ENCODE measurements around the gene SMAGP. TPM values are rescaled to one million over a fixed set of nuclear protein-coding genes. Genes with fewer than 3 reads are reported as not detected.

Gene SMAGP
- total RNA-seq, 1 donor: 9.8 TPM

DNA sequence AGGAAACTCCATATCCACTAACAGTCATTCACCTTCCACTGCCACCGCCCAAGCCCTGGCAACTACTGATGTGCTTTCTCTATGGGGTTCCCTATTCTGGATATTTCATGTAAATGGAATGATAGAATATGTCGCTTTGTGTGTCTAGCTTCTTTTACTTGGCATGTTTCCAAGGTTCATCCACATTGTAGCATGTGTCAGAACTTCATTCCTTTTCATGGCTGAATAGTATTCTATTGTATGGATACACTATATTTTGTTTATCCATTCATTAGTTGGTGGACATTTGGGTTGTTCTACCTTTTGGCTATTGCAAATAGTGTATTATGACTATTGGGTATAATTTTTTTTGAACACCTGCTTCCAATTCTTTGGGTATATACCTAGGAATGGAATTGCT is 61.0 kb downstream of the SMAGP start:
- Histone ChIP-seq H4K20me1 (ENCODE audit: insufficient read depth, low read length) (no peaks in the 10 kb centered on the region), H3K79me2 (ENCODE audit: insufficient read depth, low read length) (peaks cover under 1% of the 10 kb centered on the region), H3K4me1 (ENCODE audit: insufficient read depth, low read length) (no peaks in the 10 kb centered on the region), H3K27me3 (ENCODE audit: insufficient read depth, low read length) (no peaks in the 10 kb centered on the region), H3K4me2 (ENCODE audit: insufficient read depth, low read length) (no peak overlapping the region), H3K9me3 (ENCODE audit: low read depth, low read length) (no peaks in the 10 kb centered on the region), H3K27ac (ENCODE audit: low read depth, low read length) (no peak overlapping the region), H2AFZ (ENCODE audit: low read length) (no peak overlapping the region), H3K4me3 (ENCODE audit: insufficient read depth, low read length) (no peak overlapping the region), H3K36me3 (ENCODE audit: insufficient read depth, low read length) (peaks cover 6% of the 10 kb centered on the region)
- TF ChIP-seq, protein P1, sequence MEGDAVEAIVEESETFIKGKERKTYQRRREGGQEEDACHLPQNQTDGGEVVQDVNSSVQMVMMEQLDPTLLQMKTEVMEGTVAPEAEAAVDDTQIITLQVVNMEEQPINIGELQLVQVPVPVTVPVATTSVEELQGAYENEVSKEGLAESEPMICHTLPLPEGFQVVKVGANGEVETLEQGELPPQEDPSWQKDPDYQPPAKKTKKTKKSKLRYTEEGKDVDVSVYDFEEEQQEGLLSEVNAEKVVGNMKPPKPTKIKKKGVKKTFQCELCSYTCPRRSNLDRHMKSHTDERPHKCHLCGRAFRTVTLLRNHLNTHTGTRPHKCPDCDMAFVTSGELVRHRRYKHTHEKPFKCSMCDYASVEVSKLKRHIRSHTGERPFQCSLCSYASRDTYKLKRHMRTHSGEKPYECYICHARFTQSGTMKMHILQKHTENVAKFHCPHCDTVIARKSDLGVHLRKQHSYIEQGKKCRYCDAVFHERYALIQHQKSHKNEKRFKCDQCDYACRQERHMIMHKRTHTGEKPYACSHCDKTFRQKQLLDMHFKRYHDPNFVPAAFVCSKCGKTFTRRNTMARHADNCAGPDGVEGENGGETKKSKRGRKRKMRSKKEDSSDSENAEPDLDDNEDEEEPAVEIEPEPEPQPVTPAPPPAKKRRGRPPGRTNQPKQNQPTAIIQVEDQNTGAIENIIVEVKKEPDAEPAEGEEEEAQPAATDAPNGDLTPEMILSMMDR (IDR thresholded peaks at IDR 0.05; ENCODE audit: extremely low read depth, low read depth, low read length): no peak
- no peak for DNase-seq (ENCODE audit: insufficient read length, low spot score, missing footprints)

DNA sequence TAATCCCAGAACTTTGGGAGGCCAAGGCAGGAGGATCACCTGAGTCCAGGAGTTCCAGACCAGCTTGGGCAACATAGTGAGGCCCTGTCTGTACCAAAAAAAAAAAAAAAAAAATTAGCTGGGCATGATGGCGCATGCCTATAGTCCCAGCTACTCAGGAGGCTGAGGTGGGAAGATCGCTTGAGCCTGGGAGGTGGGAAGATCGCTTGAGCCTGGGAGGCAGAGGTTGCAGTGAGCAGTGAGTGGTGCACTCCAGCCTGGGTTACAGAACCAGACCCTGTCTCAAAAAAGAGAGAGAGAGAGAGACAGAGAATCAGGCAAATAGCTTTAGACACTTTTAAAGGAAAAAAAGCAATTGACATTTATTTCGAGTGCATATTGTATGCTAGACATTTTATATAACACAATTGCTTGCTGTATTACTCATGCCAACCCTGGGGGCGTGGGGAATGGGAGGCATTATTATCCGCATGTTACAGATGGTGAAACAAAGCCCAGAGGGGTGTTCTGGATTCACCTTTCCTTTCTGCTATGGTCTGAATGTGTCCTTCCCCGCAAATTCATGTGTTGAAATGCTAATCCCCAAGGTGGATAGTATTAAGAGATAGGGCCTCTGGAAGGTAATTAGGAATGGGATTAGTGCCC is 62.1 kb downstream of the SMAGP start:
- TF ChIP-seq, protein P1 (IDR thresholded peaks at IDR 0.05; ENCODE audit: extremely low read depth, low read depth, low read length): no peak

DNA sequence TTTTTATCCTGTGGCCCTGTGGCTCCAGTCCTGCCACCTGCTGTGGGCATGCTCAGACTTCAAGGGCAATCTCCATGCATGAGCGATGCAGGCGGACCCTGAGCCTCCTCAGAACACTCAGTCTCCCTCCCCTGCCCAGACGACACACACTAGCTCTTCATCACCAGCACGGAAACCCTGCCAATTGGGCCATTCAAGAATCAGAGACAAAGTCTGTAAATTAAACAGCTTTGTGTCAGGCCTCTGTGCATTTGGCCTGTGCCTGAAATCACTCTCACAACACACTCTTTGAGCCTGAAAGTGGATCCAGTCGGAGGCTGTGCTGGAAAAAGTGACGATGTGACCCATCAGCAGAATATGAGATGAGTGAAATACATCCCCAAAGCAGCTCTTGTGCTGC is 64.9 kb downstream of the SMAGP start:
- peaks cover 10% of the 10 kb centered on the region for H3K36me3 ChIP-seq (ENCODE audit: insufficient read depth, low read length)
- H2AFZ ChIP-seq (ENCODE audit: low read length): no peak overlapping the region
- no peaks in the 10 kb centered on the region for H3K79me2 ChIP-seq (ENCODE audit: insufficient read depth, low read length)
- H3K4me2 ChIP-seq (ENCODE audit: insufficient read depth, low read length): no peak overlapping the region
- no peak for DNase-seq (ENCODE audit: insufficient read length, low spot score, missing footprints)
- TF ChIP-seq, protein P1 (IDR thresholded peaks at IDR 0.05; ENCODE audit: extremely low read depth, low read depth, low read length): no peak
- H3K4me3 ChIP-seq (ENCODE audit: insufficient read depth, low read length): no peak overlapping the region
- no peaks in the 10 kb centered on the region for H3K4me1 ChIP-seq (ENCODE audit: insufficient read depth, low read length)
- H3K9me3 ChIP-seq (ENCODE audit: low read depth, low read length): no peaks in the 10 kb centered on the region
- H3K27ac ChIP-seq (ENCODE audit: low read depth, low read length): no peak overlapping the region
- no peaks in the 10 kb centered on the region for H4K20me1 ChIP-seq (ENCODE audit: insufficient read depth, low read length)
- no peaks in the 10 kb centered on the region for H3K27me3 ChIP-seq (ENCODE audit: insufficient read depth, low read length)

More for the DNA sequence above, 62.1 kb downstream of the SMAGP start:
- Histone ChIP-seq H3K27me3 (ENCODE audit: insufficient read depth, low read length) (no peaks in the 10 kb centered on the region), H3K9me3 (ENCODE audit: low read depth, low read length) (no peaks in the 10 kb centered on the region), H4K20me1 (ENCODE audit: insufficient read depth, low read length) (no peaks in the 10 kb centered on the region), H3K36me3 (ENCODE audit: insufficient read depth, low read length) (peaks cover 10% of the 10 kb centered on the region), H3K4me1 (ENCODE audit: insufficient read depth, low read length) (no peaks in the 10 kb centered on the region), H3K4me2 (ENCODE audit: insufficient read depth, low read length) (no peak overlapping the region), H3K27ac (ENCODE audit: low read depth, low read length) (no peak overlapping the region), H3K79me2 (ENCODE audit: insufficient read depth, low read length) (no peaks in the 10 kb centered on the region), H2AFZ (ENCODE audit: low read length) (no peak overlapping the region), H3K4me3 (ENCODE audit: insufficient read depth, low read length) (no peak overlapping the region)
- DNase-seq (ENCODE audit: insufficient read length, low spot score, missing footprints): no peak

GRCh38 chr12:51202718-51203117 is 67.5 kb downstream of the SMAGP start:
- Histone ChIP-seq H2AFZ (ENCODE audit: low read length) (no peak overlapping the region), H3K79me2 (ENCODE audit: insufficient read depth, low read length) (no peaks in the 10 kb centered on the region), H3K36me3 (ENCODE audit: insufficient read depth, low read length) (peaks cover 12% of the 10 kb centered on the region), H3K4me1 (ENCODE audit: insufficient read depth, low read length) (no peaks in the 10 kb centered on the region), H3K4me3 (ENCODE audit: insufficient read depth, low read length) (no peak overlapping the region), H3K4me2 (ENCODE audit: insufficient read depth, low read length) (no peak overlapping the region), H3K27me3 (ENCODE audit: insufficient read depth, low read length) (no peaks in the 10 kb centered on the region), H3K27ac (ENCODE audit: low read depth, low read length) (no peak overlapping the region), H3K9me3 (ENCODE audit: low read depth, low read length) (no peaks in the 10 kb centered on the region), H4K20me1 (ENCODE audit: insufficient read depth, low read length) (no peaks in the 10 kb centered on the region)
- TF ChIP-seq, protein P1 (IDR thresholded peaks at IDR 0.05; ENCODE audit: extremely low read depth, low read depth, low read length): no peak
- DNase-seq (ENCODE audit: insufficient read length, low spot score, missing footprints): no peak
